SK-N-SH treated with all-trans-retinoic acid at 6 μM for 48 hours (cell line): ENCODE results near the gene COPS2.
A peak's percentile ranks its signal among the peaks of the same experiment; 100 is the strongest.
"Not testable (repeated sequence)": the region's sequence is repeated elsewhere in the genome, so short reads cannot be mapped to it uniquely, and the experiment has no call there.

Experiments used
- ATAC-seq: fragments of 200-7000 bp; cut with Tn5 transposase; 3 replicates; pipeline ENCODE4 v1.9.1; 2020; ENCODE audit warnings: mild to moderate bottlenecking, moderate library complexity
- CREB5 ChIP-seq: fragments of 250-450 bp; sonication (Bioruptor Pico); IDR thresholded peaks from 2 replicates; pipeline ENCODE4 v1.5.1; 2020; ENCODE audit warnings: low read depth, mild to moderate bottlenecking, moderate library complexity
- ESRRG ChIP-seq: fragments of 250-450 bp; sonication (Bioruptor Pico); IDR thresholded peaks from 2 replicates; pipeline ENCODE4 v1.6.1; 2021; ENCODE audit warnings: mild to moderate bottlenecking
- GLIS3 ChIP-seq: fragments of 250-450 bp; sonication (Bioruptor Pico); IDR thresholded peaks from 2 replicates; pipeline ENCODE4 v1.5.0; 2020; ENCODE audit warnings: mild to moderate bottlenecking, moderate library complexity
- ISL1 ChIP-seq: fragments of 250-450 bp; sonication (Bioruptor Pico); IDR thresholded peaks from 2 replicates; pipeline ENCODE4 v2.1.2; 2022; ENCODE audit warnings: mild to moderate bottlenecking, moderate library complexity
- OSR1 ChIP-seq: fragments of 250-450 bp; sonication (Bioruptor Pico); IDR thresholded peaks from 2 replicates; pipeline ENCODE4 v1.8.0; 2022; ENCODE audit warnings: moderate library complexity, mild to moderate bottlenecking, inconsistent platforms
- RARB ChIP-seq: fragments of 250-450 bp; sonication (Bioruptor Pico); IDR thresholded peaks from 2 replicates; pipeline ENCODE4 v1.8.0; 2021; ENCODE audit warnings: mild to moderate bottlenecking, moderate library complexity
- TOX ChIP-seq: fragments of 250-450 bp; sonication (Bioruptor Pico); IDR thresholded peaks from 2 replicates; pipeline ENCODE4 v1.8.0; 2021; ENCODE audit warnings: mild to moderate bottlenecking, moderate library complexity, borderline replicate concordance
- TSHZ2 ChIP-seq: fragments of 250-450 bp; sonication (Bioruptor Pico); IDR thresholded peaks from 2 replicates; pipeline ENCODE4 v1.5.0; 2020; ENCODE audit warnings: mild to moderate bottlenecking, moderate library complexity
- ZFP3 ChIP-seq: fragments of 250-450 bp; sonication (Bioruptor Pico); IDR thresholded peaks from 2 replicates; pipeline ENCODE4 v1.5.0; 2020; ENCODE audit warnings: mild to moderate bottlenecking, moderate library complexity
- ZFP30 ChIP-seq: fragments of 450-650 bp; formaldehyde crosslinking; IDR thresholded peaks from 2 replicates; pipeline ENCODE4 v1.5.0; 2022; ENCODE audit warnings: mild to moderate bottlenecking, moderate library complexity
- ZNF565 ChIP-seq: fragments of 450-650 bp; formaldehyde crosslinking; conservative IDR thresholded peaks from 2 replicates; pipeline ENCODE4 v1.5.0; 2020; ENCODE audit warnings: low read depth, mild to moderate bottlenecking, moderate library complexity
- ZNF70 ChIP-seq: fragments of 450-650 bp; formaldehyde crosslinking; IDR thresholded peaks from 2 replicates; pipeline ENCODE4 v1.5.0; 2020; ENCODE audit warnings: mild to moderate bottlenecking, moderate library complexity

COPS2 gene

GRCh38 chr15:49178497-49178896 lies 23.1 kb upstream of the COPS2 start (continued):
- no peak for TF ChIP-seq TSHZ2
- no peak for TF ChIP-seq ZNF70 (CRISPR knock-in tag)
- no peak for TF ChIP-seq ZNF565
- TF ChIP-seq ESRRG (CRISPR knock-in tag): no peak
- no peak for TF ChIP-seq OSR1 (CRISPR knock-in tag)
- no peak for TF ChIP-seq ZFP3 (CRISPR knock-in tag)
- no peak for TF ChIP-seq CREB5

- ATAC-seq: not testable (repeated sequence)
Observed at GRCh38 chr15:49175582-49176397, 20.4 kb upstream of the COPS2 start.

GRCh38 chr15:49174902-49175301 lies 19.5 kb upstream of the COPS2 start:
- TF ChIP-seq GLIS3 (CRISPR knock-in tag): no peak
- TF ChIP-seq TSHZ2: no peak
- no peak for TF ChIP-seq TOX (CRISPR knock-in tag)
- TF ChIP-seq ZFP30 (CRISPR knock-in tag): no peak
- ATAC-seq: no peak

GRCh38 chr15:49171790-49172189 lies 16.4 kb upstream of the COPS2 start:
- ATAC-seq: no peak
- TF ChIP-seq TSHZ2 (no peak), TOX (CRISPR knock-in tag) (no peak), CREB5 (no peak)

- peak; percentile 99 for ATAC-seq
- no peak for TF ChIP-seq TOX (CRISPR knock-in tag)
- TF ChIP-seq ESRRG (CRISPR knock-in tag): no peak
- TF ChIP-seq RARB: no peak
- no peak for TF ChIP-seq ZNF70 (CRISPR knock-in tag)
- no peak for TF ChIP-seq ISL1 (CRISPR knock-in tag)
Observed at GRCh38 chr15:49169880-49170597, 14.6 kb upstream of the COPS2 start, which contains the start of gene GALK2. GALK2 (plus strand) TSS chr15:49170247; CDS start chr15:49170323, 76 bp downstream.
